ENCODE measurements around the gene RPS3. TPM values are rescaled to one million over a fixed set of nuclear protein-coding genes. Genes with fewer than 3 reads are reported as not detected.

RPS3 gene
- total and polyA plus RNA-seq, 9 of the 15 experiments (the other 6 are each of a cell fraction or from before 2014, with no cell fraction given), result 2,700 to 5,771 (median 3,679) TPM

DNA sequence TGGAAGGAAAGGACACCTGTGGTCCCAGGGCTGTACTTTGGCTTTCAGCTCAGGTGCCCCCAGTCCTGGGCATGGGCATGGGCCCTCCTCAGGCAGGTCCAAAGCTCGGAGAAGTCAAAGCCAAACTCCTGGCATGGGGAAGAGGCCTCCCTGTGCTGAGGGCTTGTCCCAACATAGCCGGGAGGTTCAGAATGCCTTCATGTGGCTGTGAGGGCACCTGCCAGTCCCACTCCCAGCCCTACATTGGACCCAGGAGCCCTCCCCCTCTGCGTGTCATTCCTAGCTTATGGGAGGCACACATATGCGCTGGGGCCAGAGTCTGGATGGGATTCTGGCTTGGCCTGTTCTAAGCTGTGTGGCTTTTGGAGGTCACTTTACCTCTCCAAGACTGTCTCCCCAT, 34.7 kb downstream of the RPS3 start:
- in situ Hi-C loops (cut with MboI), result loop anchor here (25.0 kb wide), 1 partner anchor 428 kb away; no protein-coding TSS in a partner anchor
- H3K36me3 ChIP-seq (ENCODE audit: control insufficient read depth, insufficient read depth, low read length), result no peaks in the 10 kb centered on the region
- peaks cover 0 to 10% of the 10 kb centered on the region in 2 experiments; a peak in 3 of 5 replicates for H3K4me1 ChIP-seq (replicated peaks in 1 of 2; ENCODE audit: control insufficient read depth in 2 of 2, insufficient read depth in 2 of 2, low read length in 2 of 2)
- H3K4me2 ChIP-seq (ENCODE audit: insufficient read depth, low read length), result no peak overlapping the region
- TF ChIP-seq ZZZ3 (IDR thresholded peaks at IDR 0.05) (no peak), ZNF586 (CRISPR knock-in tag; conservative IDR thresholded peaks at IDR 0.05) (no peak), SREBF1 (IDR thresholded peaks at IDR 0.05; ENCODE audit: borderline replicate concordance, low read depth, low read length) (no peak)
- TF ChIP-seq, protein P1, sequence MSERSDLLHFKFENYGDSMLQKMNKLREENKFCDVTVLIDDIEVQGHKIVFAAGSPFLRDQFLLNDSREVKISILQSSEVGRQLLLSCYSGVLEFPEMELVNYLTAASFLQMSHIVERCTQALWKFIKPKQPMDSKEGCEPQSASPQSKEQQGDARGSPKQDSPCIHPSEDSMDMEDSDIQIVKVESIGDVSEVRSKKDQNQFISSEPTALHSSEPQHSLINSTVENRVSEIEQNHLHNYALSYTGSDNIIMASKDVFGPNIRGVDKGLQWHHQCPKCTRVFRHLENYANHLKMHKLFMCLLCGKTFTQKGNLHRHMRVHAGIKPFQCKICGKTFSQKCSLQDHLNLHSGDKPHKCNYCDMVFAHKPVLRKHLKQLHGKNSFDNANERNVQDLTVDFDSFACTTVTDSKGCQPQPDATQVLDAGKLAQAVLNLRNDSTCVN (CRISPR knock-in tag; IDR thresholded peaks at IDR 0.05), result no peak
- no peak for DNase-seq (ENCODE audit: extremely low read depth in 1 of 4, low spot score in 3 of 4)
- FAIRE-seq, result no peak
- no peaks in the 10 kb centered on the region for H4K20me1 ChIP-seq (replicated peaks; ENCODE audit: control insufficient read depth, insufficient read depth, low read length)
- no peaks in the 10 kb centered on the region for H3K9me3 ChIP-seq (replicated peaks; ENCODE audit: control insufficient read depth, insufficient read depth, low read depth, low read length)
- no peaks in the 10 kb centered on the region for H3K79me2 ChIP-seq (ENCODE audit: control insufficient read depth, insufficient read depth, low read length)
- no peak overlapping the region for H3K27ac ChIP-seq (ENCODE audit: extremely low read depth, low read depth, low read length)
- ChIA-PET CTCF (ENCODE audit: low intra/inter-chr PET ratio) (no interaction called here), POLR2A (interaction anchor here (0.5 to 2.1 kb wide), 7 partner anchors 11 to 92 kb away, joined by 3 to 16 read pairs (median 4); no protein-coding TSS in a partner anchor)
- intact Hi-C loops (cut with micrococcal nuclease), result no loop called here
- WGBS (ENCODE audit: insufficient coverage, low coverage, missing lambda C conversion rate), result 31% methylated on average over 4 of the region's 4 CpGs
- H3K9ac ChIP-seq (ENCODE audit: insufficient read depth in 1 of 2, low read depth in 2 of 2, low read length in 2 of 2), result peak overlapping the region in 1 of 2 experiments; percentile 47; a peak in 2 of 4 replicates
- H3K9me1 ChIP-seq (ENCODE audit: control insufficient read depth, insufficient read depth, low read length), result no peaks in the 10 kb centered on the region
- H2AFZ ChIP-seq (ENCODE audit: low read depth, low read length), result no peak overlapping the region
- H3K27me3 ChIP-seq (ENCODE audit: control insufficient read depth in 2 of 2, insufficient read depth in 2 of 2, low read length in 2 of 2), result peaks cover 4 to 22% of the 10 kb centered on the region in 2 experiments; a peak in 4 of 5 replicates
- no peak for ATAC-seq
- BruUV-seq (replicated peaks), result no TSS peak
- H3K4me3 ChIP-seq, result no peak overlapping the region

All from K562 (cell line).